Body of pancreas (tissue), 4 donors: ENCODE data around the gene NEGR1.

ENCODE experiments used
- CTCF ChIP-seq, 7 experiments: fragments of 450-650 bp in 4 of 7; fragments of 200-600 bp in 3 of 7; sonication (generic) in 3 of 7; IDR thresholded peaks; one replicate each; pipeline ENCODE4 v1.5.1; 2016 to 2019; ENCODE audit warnings: antibody characterized with exemption in 7 of 7
- POLR2A ChIP-seq, 3 donors: fragments of 450-650 bp; IDR thresholded peaks; one replicate each; pipeline ENCODE4 v1.6.1; 2016; ENCODE audit warnings: antibody characterized with exemption in 3 of 3, mild to moderate bottlenecking in 2 of 3

GRCh38 chr1:71350330-71350729 lies 932.0 kb downstream of the NEGR1 start:
- TF ChIP-seq CTCF (IDR thresholded peaks at IDR 0.05) (no peak), POLR2A (IDR thresholded peaks at IDR 0.05) (no peak)
